SU-DHL-6 (cell line): Measurements from ENCODE around the gene ZFYVE21.

Experiments
- H2AFZ ChIP-seq: fragments of 200-600 bp; sonication (generic); 2 replicates; pipeline ENCODE4 v1.6.1; 2014; ENCODE audit warnings: low read depth, mild to moderate bottlenecking, moderate library complexity, mixed read lengths, antibody characterized with exemption, low read length; ENCODE audit not compliant: severe bottlenecking
- H3F3A ChIP-seq: fragments of 200-600 bp; shearing (Covaris generic); 2 replicates; pipeline ENCODE4 v1.6.0; 2016; ENCODE audit warnings: antibody characterized with exemption, mild to moderate bottlenecking; ENCODE audit not compliant: insufficient read depth
- H3K27ac ChIP-seq: fragments of 200-600 bp; sonication (generic); 2 replicates; pipeline ENCODE4 v1.5.1; 2016; ENCODE audit warnings: low read depth, mild to moderate bottlenecking, low read length, moderate library complexity, mixed read lengths
- H3K27me3 ChIP-seq: fragments of 200-600 bp; sonication (generic), shearing (Covaris generic); 2 replicates; pipeline ENCODE4 v1.6.0; 2014; ENCODE audit warnings: mild to moderate bottlenecking, low read length
- H3K36me3 ChIP-seq: fragments of 200-600 bp; sonication (generic); 2 replicates; pipeline ENCODE4 v1.6.1; 2014; ENCODE audit warnings: mild to moderate bottlenecking, low read length, mixed read lengths
- H3K4me2 ChIP-seq: fragments of 300-600, 200-600 bp; shearing (Covaris generic), sonication (generic); 2 replicates; pipeline ENCODE4 v1.6.0; 2014; ENCODE audit warnings: low read length, low read depth, mild to moderate bottlenecking; ENCODE audit not compliant: poor library complexity, severe bottlenecking
- H3K4me3 ChIP-seq: fragments of 200-600 bp; sonication (generic); 2 replicates; pipeline ENCODE4 v1.5.1; 2014; ENCODE audit warnings: antibody characterized with exemption, low read length, mild to moderate bottlenecking, mixed read lengths; ENCODE audit not compliant: insufficient read depth, poor library complexity, severe bottlenecking
- H3K79me2 ChIP-seq: fragments of 200-600 bp; sonication (generic); 2 replicates; pipeline ENCODE4 v1.6.1; 2014; ENCODE audit warnings: mild to moderate bottlenecking, low read length, moderate library complexity; ENCODE audit not compliant: insufficient read depth
- H3K9ac ChIP-seq: fragments of 200-600 bp; sonication (generic); 2 replicates; pipeline ENCODE4 v1.7.0; 2014; ENCODE audit warnings: mild to moderate bottlenecking, low read length
- H3K9me2 ChIP-seq: fragments of 200-600 bp; sonication (generic); replicated peaks from 2 replicates; pipeline ENCODE4 v1.6.1; 2014; ENCODE audit warnings: low read length; ENCODE audit not compliant: insufficient read depth
- H3K9me3 ChIP-seq: fragments of 200-600 bp; sonication (generic); 2 replicates; pipeline ENCODE4 v1.6.1; 2014; ENCODE audit warnings: low read length, mixed read lengths; ENCODE audit not compliant: insufficient read depth
- H4K20me1 ChIP-seq: fragments of 200-600 bp; sonication (generic); 2 replicates; pipeline ENCODE4 v1.6.1; 2014; ENCODE audit warnings: low read depth, mild to moderate bottlenecking, antibody characterized with exemption, low read length, moderate library complexity, mixed read lengths
- EZH2phosphoT487 ChIP-seq: fragments of 200-600 bp; sonication (generic), shearing (Covaris generic); conservative IDR thresholded peaks from 2 replicates; pipeline ENCODE4 v1.6.1; 2018; ENCODE audit warnings: mild to moderate bottlenecking, antibody characterized with exemption, low read length, moderate library complexity, mixed read lengths
- TF ChIP-seq, protein P1 (sequence below): fragments of 200-600 bp; sonication (generic); IDR thresholded peaks from one replicate; pipeline ENCODE4 v1.5.1; 2017; ENCODE audit warnings: antibody characterized with exemption, mild to moderate bottlenecking, low read length, moderate library complexity; ENCODE audit not compliant: insufficient read depth, poor library complexity, severe bottlenecking

Gene ZFYVE21

DNA sequence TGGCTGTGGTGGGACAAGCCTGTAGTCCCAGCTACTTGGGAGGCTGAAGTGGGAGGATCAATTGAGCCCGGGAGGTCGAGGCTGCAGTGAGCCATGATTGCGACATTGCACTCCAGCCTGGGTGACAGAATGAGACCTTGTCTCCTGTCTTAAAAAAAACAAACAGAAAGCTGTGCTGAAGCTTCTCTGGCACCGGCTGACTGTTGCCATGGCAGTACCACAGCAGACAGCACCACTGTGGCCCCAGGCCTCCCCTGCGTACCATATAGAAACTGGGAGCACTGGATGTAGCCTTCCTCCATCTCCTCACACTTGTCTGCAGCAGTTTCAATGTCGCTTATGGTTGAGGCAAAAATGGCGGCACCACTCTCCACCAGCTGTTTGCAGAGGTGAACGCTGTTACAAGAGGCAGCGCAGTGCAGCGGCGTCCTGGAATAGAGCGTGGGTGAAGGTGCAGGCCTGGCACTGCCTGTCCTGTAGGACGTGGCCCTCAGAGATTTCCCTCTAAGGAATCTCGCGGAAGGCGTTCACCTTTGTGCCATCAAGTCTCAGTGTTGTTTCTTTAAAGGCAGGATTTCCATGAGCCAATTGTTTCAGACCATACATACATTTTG lies 21.9 kb downstream of the ZFYVE21 start:
- no peak overlapping the region for H3K9ac ChIP-seq
- no peaks in the 10 kb centered on the region for H3F3A ChIP-seq
- H3K36me3 ChIP-seq = no peaks in the 10 kb centered on the region
- H3K9me3 ChIP-seq = no peaks in the 10 kb centered on the region
- H3K4me2 ChIP-seq = no peak overlapping the region
- H3K27me3 ChIP-seq = no peaks in the 10 kb centered on the region
- no peaks in the 10 kb centered on the region for H3K9me2 ChIP-seq
- no peaks in the 10 kb centered on the region for H4K20me1 ChIP-seq
- H2AFZ ChIP-seq = no peak overlapping the region
- H3K27ac ChIP-seq = no peak overlapping the region
- no peaks in the 10 kb centered on the region for H3K79me2 ChIP-seq
- TF ChIP-seq, protein P1, sequence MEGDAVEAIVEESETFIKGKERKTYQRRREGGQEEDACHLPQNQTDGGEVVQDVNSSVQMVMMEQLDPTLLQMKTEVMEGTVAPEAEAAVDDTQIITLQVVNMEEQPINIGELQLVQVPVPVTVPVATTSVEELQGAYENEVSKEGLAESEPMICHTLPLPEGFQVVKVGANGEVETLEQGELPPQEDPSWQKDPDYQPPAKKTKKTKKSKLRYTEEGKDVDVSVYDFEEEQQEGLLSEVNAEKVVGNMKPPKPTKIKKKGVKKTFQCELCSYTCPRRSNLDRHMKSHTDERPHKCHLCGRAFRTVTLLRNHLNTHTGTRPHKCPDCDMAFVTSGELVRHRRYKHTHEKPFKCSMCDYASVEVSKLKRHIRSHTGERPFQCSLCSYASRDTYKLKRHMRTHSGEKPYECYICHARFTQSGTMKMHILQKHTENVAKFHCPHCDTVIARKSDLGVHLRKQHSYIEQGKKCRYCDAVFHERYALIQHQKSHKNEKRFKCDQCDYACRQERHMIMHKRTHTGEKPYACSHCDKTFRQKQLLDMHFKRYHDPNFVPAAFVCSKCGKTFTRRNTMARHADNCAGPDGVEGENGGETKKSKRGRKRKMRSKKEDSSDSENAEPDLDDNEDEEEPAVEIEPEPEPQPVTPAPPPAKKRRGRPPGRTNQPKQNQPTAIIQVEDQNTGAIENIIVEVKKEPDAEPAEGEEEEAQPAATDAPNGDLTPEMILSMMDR = no peak
- TF ChIP-seq EZH2phosphoT487 = no peak
- no peak overlapping the region for H3K4me3 ChIP-seq

DNA sequence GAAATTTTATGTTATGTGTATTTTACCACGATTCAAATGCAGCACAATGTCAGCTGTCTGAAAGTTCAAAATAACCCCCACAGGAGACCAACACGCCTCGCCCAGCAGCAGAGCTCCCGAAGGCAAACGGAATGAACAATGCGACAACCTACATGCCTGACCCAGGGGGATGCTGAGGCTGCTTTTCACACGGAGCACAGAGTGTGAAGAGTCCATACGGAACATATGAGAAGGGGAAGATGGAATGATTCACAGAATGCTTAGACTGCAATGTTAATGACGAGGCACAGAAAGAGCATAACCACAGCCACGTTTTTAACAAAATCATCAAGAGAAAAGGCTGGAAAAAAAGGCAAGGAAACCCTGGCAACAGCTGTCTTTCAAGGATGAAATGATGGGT lies 22.6 kb downstream of the ZFYVE21 start:
- TF ChIP-seq EZH2phosphoT487 = no peak
- TF ChIP-seq, protein P1 = no peak

DNA sequence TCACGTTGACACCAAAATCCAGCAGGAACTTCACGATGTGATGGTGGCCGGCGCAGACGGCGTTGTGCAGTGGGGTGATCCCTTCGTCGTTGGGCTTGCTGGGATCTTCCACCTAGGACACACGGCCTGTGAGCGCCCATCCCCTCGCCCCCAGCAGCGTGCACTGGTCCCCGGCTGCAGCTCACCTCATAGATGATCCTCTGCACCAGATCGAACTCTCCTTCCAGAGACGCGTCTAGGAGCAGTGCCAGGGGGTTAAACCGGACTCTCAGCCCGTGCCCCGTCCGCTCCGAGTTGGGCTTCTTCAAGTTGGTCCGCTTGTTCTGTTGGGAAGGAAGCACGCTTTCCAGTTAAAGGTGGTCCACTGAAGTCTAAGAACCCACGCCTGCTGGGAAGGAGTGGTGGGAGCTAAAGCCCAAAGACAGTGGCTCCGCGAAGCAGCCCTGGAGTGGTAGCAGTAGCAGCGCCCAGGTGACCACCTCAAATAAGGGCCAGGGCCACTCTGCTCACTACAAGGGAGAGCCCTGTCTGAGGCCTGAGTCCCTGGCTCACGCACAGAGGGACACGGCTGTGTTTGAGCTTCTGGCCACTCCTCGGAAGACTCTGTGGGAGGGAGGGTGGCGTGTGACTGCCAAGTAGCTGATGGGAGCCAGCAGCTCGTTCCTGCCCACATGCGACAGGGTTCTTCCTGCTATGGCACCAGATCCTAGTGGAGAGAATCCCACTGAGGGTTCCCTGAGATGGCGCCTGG lies 23.3 kb downstream of the ZFYVE21 start:
- Histone ChIP-seq H3K9me2 (no peaks in the 10 kb centered on the region), H2AFZ (no peak overlapping the region), H3K36me3 (no peaks in the 10 kb centered on the region), H3K9ac (no peak overlapping the region), H3K4me3 (no peak overlapping the region), H3K9me3 (no peaks in the 10 kb centered on the region), H3F3A (no peaks in the 10 kb centered on the region), H3K27ac (no peak overlapping the region), H3K4me2 (no peak overlapping the region), H3K27me3 (no peaks in the 10 kb centered on the region), H4K20me1 (no peaks in the 10 kb centered on the region), H3K79me2 (no peaks in the 10 kb centered on the region)
- TF ChIP-seq EZH2phosphoT487 = no peak
- TF ChIP-seq, protein P1 = no peak

More for the DNA sequence above, 22.6 kb downstream of the ZFYVE21 start:
- Histone ChIP-seq H3K27ac (no peak overlapping the region), H3F3A (no peaks in the 10 kb centered on the region), H3K79me2 (no peaks in the 10 kb centered on the region), H3K9ac (no peak overlapping the region), H3K9me2 (no peaks in the 10 kb centered on the region), H4K20me1 (no peaks in the 10 kb centered on the region), H2AFZ (no peak overlapping the region), H3K36me3 (no peaks in the 10 kb centered on the region), H3K9me3 (no peaks in the 10 kb centered on the region), H3K27me3 (no peaks in the 10 kb centered on the region), H3K4me2 (no peak overlapping the region), H3K4me3 (no peak overlapping the region)
